ENCODE measurements around the gene SCGB1D1.

Gene SCGB1D1

GRCh38 chr11:62190011-62190410 is at the start of gene SCGB1D1:
TSS of gene SCGB1D1 (plus strand) at chr11:62190216. CDS start at chr11:62190285, 69 bp downstream.
- DNase-seq = no peak

GRCh38 chr11:62140304-62141110 is 49.5 kb upstream of the SCGB1D1 start:
- DNase-seq = no peak

- no peak for DNase-seq
Measured at GRCh38 chr11:62141111-62142042, 48.6 kb upstream of the SCGB1D1 start.

- no peak for DNase-seq
Measured at GRCh38 chr11:62142043-62142375, 48.0 kb upstream of the SCGB1D1 start.

- DNase-seq = peak; percentile 12 to 65
Measured at GRCh38 chr11:62142921-62143320, 47.1 kb upstream of the SCGB1D1 start.

GRCh38 chr11:62143727-62144126 is 46.3 kb upstream of the SCGB1D1 start:
- DNase-seq = no peak

- no peak for DNase-seq
Measured at GRCh38 chr11:62144641-62145255, 45.3 kb upstream of the SCGB1D1 start.

GRCh38 chr11:62145261-62145871 is 44.6 kb upstream of the SCGB1D1 start:
- no peak for DNase-seq

GRCh38 chr11:62146476-62147200 is 43.4 kb upstream of the SCGB1D1 start:
- no peak for DNase-seq

GRCh38 chr11:62147545-62147944 is 42.5 kb upstream of the SCGB1D1 start:
- DNase-seq = no peak

GRCh38 chr11:62148271-62148980 is 41.6 kb upstream of the SCGB1D1 start:
- DNase-seq = no peak

GRCh38 chr11:62149986-62150886 is 39.8 kb upstream of the SCGB1D1 start:
- no peak for DNase-seq

- DNase-seq = no peak
Measured at GRCh38 chr11:62150887-62151736, 38.9 kb upstream of the SCGB1D1 start.

- DNase-seq = no peak
Measured at GRCh38 chr11:62151737-62152102, 38.3 kb upstream of the SCGB1D1 start.

GRCh38 chr11:62152245-62153086 is 37.5 kb upstream of the SCGB1D1 start:
- DNase-seq = no peak

- no peak for DNase-seq
Measured at GRCh38 chr11:62153087-62153395, 37.0 kb upstream of the SCGB1D1 start.

GRCh38 chr11:62153617-62154016 is 36.4 kb upstream of the SCGB1D1 start:
- no peak for DNase-seq

- no peak for DNase-seq
Measured at GRCh38 chr11:62157603-62158002, 32.4 kb upstream of the SCGB1D1 start.

- DNase-seq = no peak
Measured at GRCh38 chr11:62166371-62166770, 23.6 kb upstream of the SCGB1D1 start.
